Measurements from ENCODE around the gene TMEM94. TPM values are rescaled to one million over a fixed set of nuclear protein-coding genes. Genes with fewer than 3 reads are reported as not detected.

TMEM94 gene
- total RNA-seq, 1 donor from 2014 or later = 197 TPM

- Mint-ChIP-seq H3K27me3 (no peaks in the 10 kb centered on the region), H3K4me3 (ENCODE audit: low read depth) (no peak overlapping the region), H3K4me1 (ENCODE audit: low read depth) (no peaks in the 10 kb centered on the region), H3K9me3 (ENCODE audit: low read depth) (no peaks in the 10 kb centered on the region), H3K36me3 (ENCODE audit: insufficient read depth) (peaks cover 1% of the 10 kb centered on the region), H3K27ac (no peak overlapping the region)
- DNase-seq (ENCODE audit: low spot score, unreplicated experiment) = no peak
- no peak for TF ChIP-seq CTCF (IDR thresholded peaks at IDR 0.05; ENCODE audit: unreplicated experiment)
These were observed 34.7 kb downstream of the TMEM94 start for GRCh38 chr17:75490953-75491649.

- no peak for DNase-seq (ENCODE audit: low spot score, unreplicated experiment)
- TF ChIP-seq CTCF (IDR thresholded peaks at IDR 0.05; ENCODE audit: unreplicated experiment) = no peak
- H3K27ac Mint-ChIP-seq = no peak overlapping the region
- no peaks in the 10 kb centered on the region for H3K9me3 Mint-ChIP-seq (ENCODE audit: low read depth)
- no peaks in the 10 kb centered on the region for H3K4me1 Mint-ChIP-seq (ENCODE audit: low read depth)
- peaks cover 1% of the 10 kb centered on the region for H3K36me3 Mint-ChIP-seq (ENCODE audit: insufficient read depth)
- H3K27me3 Mint-ChIP-seq = no peaks in the 10 kb centered on the region
- no peak overlapping the region for H3K4me3 Mint-ChIP-seq (ENCODE audit: low read depth)
These were observed 35.2 kb downstream of the TMEM94 start for GRCh38 chr17:75491680-75492079.

GRCh38 chr17:75492555-75493168 is 36.2 kb downstream of the TMEM94 start:
- H3K27me3 Mint-ChIP-seq = no peaks in the 10 kb centered on the region
- no peaks in the 10 kb centered on the region for H3K9me3 Mint-ChIP-seq (ENCODE audit: low read depth)
- no peak overlapping the region for H3K4me3 Mint-ChIP-seq (ENCODE audit: low read depth)
- H3K36me3 Mint-ChIP-seq (ENCODE audit: insufficient read depth) = peaks cover 1% of the 10 kb centered on the region
- H3K4me1 Mint-ChIP-seq (ENCODE audit: low read depth) = no peaks in the 10 kb centered on the region
- no peak for TF ChIP-seq CTCF (IDR thresholded peaks at IDR 0.05; ENCODE audit: unreplicated experiment)
- no peak overlapping the region for H3K27ac Mint-ChIP-seq
- no peak for DNase-seq (ENCODE audit: low spot score, unreplicated experiment)

GRCh38 chr17:75493476-75494129 is 37.2 kb downstream of the TMEM94 start:
- H3K36me3 Mint-ChIP-seq (ENCODE audit: insufficient read depth) = peaks cover 1% of the 10 kb centered on the region
- no peak for TF ChIP-seq CTCF (IDR thresholded peaks at IDR 0.05; ENCODE audit: unreplicated experiment)

GRCh38 chr17:75494326-75494877 is 38.0 kb downstream of the TMEM94 start:
- H3K4me3 Mint-ChIP-seq (ENCODE audit: low read depth) = no peak overlapping the region
- H3K36me3 Mint-ChIP-seq (ENCODE audit: insufficient read depth) = peaks cover 1% of the 10 kb centered on the region
- DNase-seq (ENCODE audit: low spot score, unreplicated experiment) = no peak
- H3K9me3 Mint-ChIP-seq (ENCODE audit: low read depth) = no peaks in the 10 kb centered on the region
- TF ChIP-seq CTCF (IDR thresholded peaks at IDR 0.05; ENCODE audit: unreplicated experiment) = no peak
- no peaks in the 10 kb centered on the region for H3K27me3 Mint-ChIP-seq
- no peaks in the 10 kb centered on the region for H3K4me1 Mint-ChIP-seq (ENCODE audit: low read depth)
- peak overlapping the region; percentile 54 for H3K27ac Mint-ChIP-seq

More at GRCh38 chr17:75493476-75494129, 37.2 kb downstream of the TMEM94 start:
- Mint-ChIP-seq H3K27ac (no peak overlapping the region), H3K9me3 (ENCODE audit: low read depth) (no peaks in the 10 kb centered on the region), H3K4me1 (ENCODE audit: low read depth) (no peaks in the 10 kb centered on the region), H3K27me3 (no peaks in the 10 kb centered on the region), H3K4me3 (ENCODE audit: low read depth) (no peak overlapping the region)
- DNase-seq (ENCODE audit: low spot score, unreplicated experiment) = no peak
